ENCODE results near the gene GPC4.
"Not testable (repeated sequence)": the region's sequence is repeated elsewhere in the genome, so short reads cannot be mapped to it uniquely, and the experiment has no call there.

GPC4 gene

GRCh38 chrX:133279112-133279730 is 136.1 kb downstream of the GPC4 start:
- not testable (repeated sequence) for H3K4me1 ChIP-seq (ENCODE audit: control insufficient read depth, insufficient read depth, low read length); H3K27me3 ChIP-seq (ENCODE audit: control insufficient read depth, insufficient read depth, low read length); H3K4me3 ChIP-seq (ENCODE audit: low read length); H3K36me3 ChIP-seq (ENCODE audit: control insufficient read depth, insufficient read depth, low read length); H3K27ac ChIP-seq (ENCODE audit: low read depth, low read length); H3K9ac ChIP-seq (ENCODE audit: low read length)

GRCh38 chrX:133273180-133273579 is 142.1 kb downstream of the GPC4 start:
- Histone ChIP-seq H3K27ac (ENCODE audit: low read depth, low read length) (no peak overlapping the region), H3K27me3 (ENCODE audit: control insufficient read depth, insufficient read depth, low read length) (no peaks in the 10 kb centered on the region), H3K36me3 (ENCODE audit: control insufficient read depth, insufficient read depth, low read length) (no peaks in the 10 kb centered on the region), H3K9ac (ENCODE audit: low read length) (no peak overlapping the region), H3K4me1 (ENCODE audit: control insufficient read depth, insufficient read depth, low read length) (no peaks in the 10 kb centered on the region), H3K4me3 (ENCODE audit: low read length) (no peak overlapping the region)

GRCh38 chrX:133269168-133269567 is 146.1 kb downstream of the GPC4 start:
- no peak overlapping the region for H3K4me3 ChIP-seq (ENCODE audit: low read length)
- H3K36me3 ChIP-seq (ENCODE audit: control insufficient read depth, insufficient read depth, low read length) = no peaks in the 10 kb centered on the region
- H3K27ac ChIP-seq (ENCODE audit: low read depth, low read length) = no peak overlapping the region
- no peaks in the 10 kb centered on the region for H3K27me3 ChIP-seq (ENCODE audit: control insufficient read depth, insufficient read depth, low read length)
- no peak overlapping the region for H3K9ac ChIP-seq (ENCODE audit: low read length)
- H3K4me1 ChIP-seq (ENCODE audit: control insufficient read depth, insufficient read depth, low read length) = no peaks in the 10 kb centered on the region

- no peak overlapping the region for H3K27ac ChIP-seq (ENCODE audit: low read depth, low read length)
- no peaks in the 10 kb centered on the region for H3K36me3 ChIP-seq (ENCODE audit: control insufficient read depth, insufficient read depth, low read length)
- no peak overlapping the region for H3K9ac ChIP-seq (ENCODE audit: low read length)
- H3K4me3 ChIP-seq (ENCODE audit: low read length) = no peak overlapping the region
- no peaks in the 10 kb centered on the region for H3K4me1 ChIP-seq (ENCODE audit: control insufficient read depth, insufficient read depth, low read length)
- no peaks in the 10 kb centered on the region for H3K27me3 ChIP-seq (ENCODE audit: control insufficient read depth, insufficient read depth, low read length)
Measured at GRCh38 chrX:133267621-133268020, 147.7 kb downstream of the GPC4 start.

- Histone ChIP-seq H3K4me3 (ENCODE audit: low read length) (no peak overlapping the region), H3K9ac (ENCODE audit: low read length) (no peak overlapping the region), H3K27me3 (ENCODE audit: control insufficient read depth, insufficient read depth, low read length) (no peaks in the 10 kb centered on the region), H3K4me1 (ENCODE audit: control insufficient read depth, insufficient read depth, low read length) (no peaks in the 10 kb centered on the region), H3K36me3 (ENCODE audit: control insufficient read depth, insufficient read depth, low read length) (no peaks in the 10 kb centered on the region), H3K27ac (ENCODE audit: low read depth, low read length) (no peak overlapping the region)
Measured at GRCh38 chrX:133265331-133265730, 150.0 kb downstream of the GPC4 start.

GRCh38 chrX:133258481-133258880 is 156.8 kb downstream of the GPC4 start:
- no peaks in the 10 kb centered on the region for H3K36me3 ChIP-seq (ENCODE audit: control insufficient read depth, insufficient read depth, low read length)
- no peak overlapping the region for H3K27ac ChIP-seq (ENCODE audit: low read depth, low read length)
- H3K27me3 ChIP-seq (ENCODE audit: control insufficient read depth, insufficient read depth, low read length) = no peaks in the 10 kb centered on the region
- H3K4me3 ChIP-seq (ENCODE audit: low read length) = no peak overlapping the region
- no peaks in the 10 kb centered on the region for H3K4me1 ChIP-seq (ENCODE audit: control insufficient read depth, insufficient read depth, low read length)
- no peak overlapping the region for H3K9ac ChIP-seq (ENCODE audit: low read length)

- H3K4me3 ChIP-seq (ENCODE audit: low read length) = no peak overlapping the region
- H3K36me3 ChIP-seq (ENCODE audit: control insufficient read depth, insufficient read depth, low read length) = no peaks in the 10 kb centered on the region
- no peaks in the 10 kb centered on the region for H3K4me1 ChIP-seq (ENCODE audit: control insufficient read depth, insufficient read depth, low read length)
- H3K27me3 ChIP-seq (ENCODE audit: control insufficient read depth, insufficient read depth, low read length) = no peaks in the 10 kb centered on the region
- no peak overlapping the region for H3K9ac ChIP-seq (ENCODE audit: low read length)
- no peak overlapping the region for H3K27ac ChIP-seq (ENCODE audit: low read depth, low read length)
Measured at GRCh38 chrX:133254666-133255065, 160.6 kb downstream of the GPC4 start.

- peak overlapping the region; percentile 38 for H3K27ac ChIP-seq (ENCODE audit: low read depth, low read length)
- no peaks in the 10 kb centered on the region for H3K27me3 ChIP-seq (ENCODE audit: control insufficient read depth, insufficient read depth, low read length)
- H3K9ac ChIP-seq (ENCODE audit: low read length) = no peak overlapping the region
- H3K4me1 ChIP-seq (ENCODE audit: control insufficient read depth, insufficient read depth, low read length) = no peaks in the 10 kb centered on the region
- H3K4me3 ChIP-seq (ENCODE audit: low read length) = no peak overlapping the region
- no peaks in the 10 kb centered on the region for H3K36me3 ChIP-seq (ENCODE audit: control insufficient read depth, insufficient read depth, low read length)
Measured at GRCh38 chrX:133251204-133251603, 164.1 kb downstream of the GPC4 start.

GRCh38 chrX:133250184-133251100 is 164.8 kb downstream of the GPC4 start:
- no peak overlapping the region for H3K9ac ChIP-seq (ENCODE audit: low read length)
- no peaks in the 10 kb centered on the region for H3K4me1 ChIP-seq (ENCODE audit: control insufficient read depth, insufficient read depth, low read length)
- H3K36me3 ChIP-seq (ENCODE audit: control insufficient read depth, insufficient read depth, low read length) = no peaks in the 10 kb centered on the region
- no peak overlapping the region for H3K4me3 ChIP-seq (ENCODE audit: low read length)
- H3K27me3 ChIP-seq (ENCODE audit: control insufficient read depth, insufficient read depth, low read length) = no peaks in the 10 kb centered on the region
- peak overlapping the region; percentile 38 for H3K27ac ChIP-seq (ENCODE audit: low read depth, low read length)
